Activated T-cell treated with anti-CD3 and anti-CD28 coated beads for 24 hours (primary cell): Measurements from ENCODE around the gene GPATCH3.
A peak's percentile ranks its signal among the peaks of the same experiment; 100 is the strongest.
"Not testable (repeated sequence)": the region's sequence is repeated elsewhere in the genome, so short reads cannot be mapped to it uniquely, and the experiment has no call there.

Experiments used
- DNase-seq: peaks from one replicate; pipeline ENCODE4 v3.0.0-alpha.2; 2020; ENCODE audit warnings: low read depth

GPATCH3 gene

GRCh38 chr1:26913389-26913753 is 13.1 kb upstream of the GPATCH3 start:
- DNase-seq = no peak

- no peak for DNase-seq
Observed at GRCh38 chr1:26912147-26912490, 11.9 kb upstream of the GPATCH3 start.

GRCh38 chr1:26911399-26912146 is 11.3 kb upstream of the GPATCH3 start:
- no peak for DNase-seq

- no peak for DNase-seq
Observed at GRCh38 chr1:26910343-26911160, 10.3 kb upstream of the GPATCH3 start.

DNA sequence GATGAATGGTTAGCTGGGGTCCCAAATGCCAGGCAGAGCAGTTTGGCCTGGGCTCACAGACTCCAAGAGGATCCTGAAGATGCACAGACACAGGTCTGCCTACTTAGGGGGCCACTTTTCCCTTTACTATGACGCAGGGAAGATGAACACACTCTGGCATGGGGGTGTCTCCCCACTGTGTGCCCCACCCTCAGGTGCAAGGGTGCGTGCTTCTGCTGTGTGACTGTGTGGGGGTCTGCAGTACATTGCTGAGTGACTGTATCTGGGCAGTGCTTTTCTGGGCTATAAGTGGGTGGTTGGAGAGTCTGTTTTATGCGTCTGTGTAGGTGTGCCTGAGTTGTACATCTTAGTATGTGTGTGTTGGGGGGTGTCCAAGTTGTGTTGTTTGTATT is 9.7 kb upstream of the GPATCH3 start:
- no peak for DNase-seq

- no peak for DNase-seq
Observed at GRCh38 chr1:26907071-26907917, 7.0 kb upstream of the GPATCH3 start.

DNA sequence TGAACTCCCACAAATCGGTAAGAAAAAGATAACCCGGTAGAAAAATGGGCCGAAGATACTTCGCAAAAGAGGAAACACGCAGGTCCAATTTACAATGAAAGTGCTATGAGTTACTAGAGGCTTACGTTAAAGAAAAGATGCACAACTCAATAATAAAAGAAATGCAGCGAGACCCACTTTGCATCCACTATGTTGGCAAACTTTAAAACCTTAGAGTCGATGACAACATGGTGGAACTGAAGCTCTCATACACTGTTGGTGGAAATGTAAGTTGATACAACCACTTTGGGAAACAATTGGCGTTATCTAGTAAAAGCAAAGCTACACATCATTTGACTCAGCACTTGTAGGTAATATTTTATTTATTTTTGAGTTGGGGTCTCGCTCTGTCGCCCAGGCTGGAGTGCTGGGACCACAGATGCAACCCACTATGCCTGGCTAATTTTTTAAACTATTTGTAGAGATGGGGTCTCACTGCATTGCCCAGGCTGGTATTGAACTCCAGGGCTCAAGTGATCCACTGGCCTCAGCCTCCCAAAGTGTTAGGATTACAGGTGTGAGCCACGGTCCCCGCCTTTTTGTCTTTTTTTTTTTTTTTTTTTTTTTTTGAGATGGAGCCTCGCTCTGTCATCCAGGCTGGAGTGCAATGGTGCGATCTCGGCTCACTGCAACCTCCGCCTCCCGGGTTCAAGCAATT is 696 bp upstream of the GPATCH3 start:
- no peak for DNase-seq

DNA sequence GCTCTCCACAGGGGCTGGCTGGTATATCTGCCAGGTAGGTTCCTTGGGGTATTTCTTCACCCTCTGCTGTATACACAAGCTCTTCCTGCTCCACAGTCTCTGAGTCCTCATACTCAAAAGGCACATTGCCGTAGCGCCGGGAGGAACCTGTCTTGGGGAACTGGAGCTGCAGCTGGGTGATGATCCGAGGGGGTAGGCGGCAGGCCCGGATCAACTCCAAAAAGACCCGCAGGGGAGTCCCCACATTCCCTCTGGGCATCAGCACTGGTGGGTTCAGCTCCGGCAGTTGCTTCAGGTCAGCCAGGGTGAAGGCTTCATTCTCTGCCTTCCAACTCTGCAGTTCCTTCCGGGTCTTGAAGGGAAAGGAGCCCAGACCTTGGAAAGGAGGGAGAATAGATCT is 2.9 kb downstream of the GPATCH3 start:
- no peak for DNase-seq

- no peak for DNase-seq
Observed at GRCh38 chr1:26894263-26894662, 6.0 kb downstream of the GPATCH3 start.

GRCh38 chr1:26890467-26890796 is 9.8 kb downstream of the GPATCH3 start:
- DNase-seq = no peak

DNA sequence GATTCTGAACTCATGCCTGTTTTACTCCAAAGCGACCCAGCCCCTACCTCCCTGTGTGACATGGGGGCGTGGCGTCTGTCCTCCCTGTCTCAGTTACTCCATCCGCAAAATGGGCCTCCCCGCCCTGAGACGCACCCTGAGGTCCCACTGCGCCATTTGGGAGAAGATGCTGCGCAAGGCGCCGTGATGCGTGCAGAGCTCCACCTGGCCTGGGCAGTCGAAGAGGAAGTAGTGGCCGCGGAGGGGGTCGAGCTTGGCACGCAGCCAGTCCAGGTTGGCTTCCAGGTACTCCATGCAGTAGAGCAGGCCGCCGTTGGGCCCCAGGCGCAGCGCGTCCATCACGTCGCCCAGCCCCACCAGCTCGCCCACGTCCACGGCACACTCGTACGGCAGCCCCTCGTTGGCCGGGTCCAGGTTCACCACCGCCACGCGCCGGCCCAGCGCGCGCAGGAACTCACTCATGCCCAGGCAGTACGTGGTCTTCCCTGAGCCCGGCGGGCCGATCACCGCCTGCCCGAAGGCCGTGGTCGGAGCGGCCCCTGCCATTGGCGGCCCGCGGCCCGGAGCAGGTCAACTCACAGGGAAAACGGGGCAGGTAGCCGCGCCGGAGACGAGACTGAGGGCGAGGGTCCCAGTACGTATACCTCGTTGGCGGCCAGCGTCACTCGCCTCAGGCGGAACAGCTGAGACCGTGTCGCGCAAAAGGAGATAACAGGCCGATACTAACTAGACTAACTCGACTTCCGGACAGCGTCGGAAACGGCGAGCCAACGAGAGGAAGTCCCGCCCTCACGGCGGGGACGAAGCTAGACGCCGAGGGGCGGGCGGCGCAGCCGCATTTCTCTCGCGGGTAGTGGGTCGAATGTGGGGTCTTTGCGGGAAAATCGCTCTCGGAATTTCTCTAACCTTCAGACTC is 10.5 kb downstream of the GPATCH3 start, which contains the start of gene GPN2:
TSS of gene GPN2 (minus strand) at position 733 of the 916 bp plus-strand sequence. CDS start at position 546, 187 bp downstream.
- peak; percentile 71 for DNase-seq

DNA sequence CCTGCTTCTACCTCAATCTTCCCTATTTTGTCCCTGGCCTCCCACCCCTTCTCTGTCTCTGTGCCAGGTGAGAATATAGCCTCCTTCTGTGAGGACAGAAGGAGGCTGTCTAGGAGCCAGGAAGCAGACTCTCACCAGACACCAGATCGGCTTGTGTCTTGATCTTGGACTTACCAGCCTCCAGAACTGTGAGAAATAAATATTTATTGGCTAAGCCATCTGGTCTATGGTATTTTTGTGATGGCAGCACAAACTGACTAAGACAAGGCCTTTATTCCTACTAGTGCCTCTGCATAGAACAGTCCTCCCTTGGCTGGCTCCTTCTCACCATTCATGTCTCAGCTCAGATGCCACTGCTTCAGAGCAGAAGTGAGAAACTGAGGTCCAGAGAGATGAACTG is 12.0 kb downstream of the GPATCH3 start:
- no peak for DNase-seq

DNA sequence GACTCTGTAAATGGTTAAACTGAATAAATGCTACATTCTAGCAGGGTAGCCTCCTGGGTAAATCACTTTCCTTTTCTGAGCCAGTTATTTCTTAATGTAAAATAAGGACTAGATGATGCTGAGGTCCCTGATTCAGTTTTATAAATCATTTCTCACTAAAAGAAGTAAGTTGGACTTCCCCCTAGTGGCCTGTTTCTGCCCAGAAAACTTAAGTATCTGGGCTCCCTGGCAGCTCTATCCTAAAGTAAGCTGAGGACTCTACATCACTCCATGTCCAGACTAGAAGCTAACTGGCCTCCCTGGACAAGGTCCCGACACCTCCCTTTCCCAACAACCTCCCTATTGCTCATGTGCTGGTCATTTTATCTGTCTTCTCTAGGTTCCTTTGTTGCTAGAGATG is 13.1 kb downstream of the GPATCH3 start:
- DNase-seq = no peak

DNA sequence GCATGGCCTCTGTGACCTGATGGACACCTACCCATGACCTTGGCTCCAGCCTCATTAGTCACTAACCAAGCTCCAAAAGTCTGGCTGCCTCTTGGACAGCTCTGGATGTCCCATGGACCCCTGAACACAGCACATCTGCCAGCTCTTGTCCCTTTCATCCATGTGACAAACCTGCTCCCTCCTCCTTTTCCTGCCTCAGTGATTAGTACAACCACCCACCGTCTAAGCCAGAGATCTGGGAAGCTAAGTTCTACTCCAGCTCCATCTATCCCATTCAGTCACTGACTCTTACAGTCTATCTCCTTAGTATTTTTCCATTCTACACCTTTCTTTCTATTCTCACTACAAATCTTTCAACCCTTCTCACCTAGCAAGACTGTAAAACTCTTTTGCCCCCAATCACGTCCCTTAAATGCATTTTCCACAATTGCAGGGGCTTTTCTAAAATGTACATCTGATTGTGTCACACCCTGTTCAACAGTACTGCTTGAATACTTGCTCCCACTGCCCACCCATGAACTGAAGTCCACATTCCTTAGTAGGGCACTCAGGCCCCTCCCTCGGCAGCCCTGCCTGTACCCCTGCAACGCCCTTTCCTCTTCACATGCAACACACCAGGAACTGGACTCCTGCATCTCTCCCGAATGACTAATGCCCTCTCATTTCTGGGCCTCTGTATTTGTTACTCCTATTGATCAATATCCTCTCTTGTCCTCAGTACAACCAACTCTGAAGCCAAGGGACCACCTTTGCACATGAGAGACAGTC is 17.4 kb downstream of the GPATCH3 start:
- no peak for DNase-seq

DNA sequence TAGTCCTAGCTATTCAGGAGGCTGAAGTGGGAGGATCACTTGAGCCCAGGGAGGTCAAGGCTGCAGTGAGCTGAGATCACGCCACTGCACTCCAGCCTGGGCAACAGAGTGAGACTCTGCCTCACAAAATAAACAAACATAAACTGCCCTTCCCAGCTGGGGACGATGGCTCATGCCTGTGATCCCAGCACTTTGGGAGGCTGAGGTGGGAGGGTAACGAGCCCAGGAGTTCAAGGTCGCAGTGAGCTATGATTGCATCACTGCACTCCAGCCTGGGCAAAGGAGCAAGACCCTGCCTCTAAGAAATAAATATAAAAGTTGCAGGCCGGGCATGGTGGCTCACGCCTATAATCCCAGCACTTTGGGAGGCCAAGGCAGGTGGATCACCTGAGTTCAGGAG is 18.7 kb downstream of the GPATCH3 start:
- not testable (repeated sequence) for DNase-seq

GRCh38 chr1:26879793-26880192 is 20.5 kb downstream of the GPATCH3 start:
- DNase-seq = no peak

DNA sequence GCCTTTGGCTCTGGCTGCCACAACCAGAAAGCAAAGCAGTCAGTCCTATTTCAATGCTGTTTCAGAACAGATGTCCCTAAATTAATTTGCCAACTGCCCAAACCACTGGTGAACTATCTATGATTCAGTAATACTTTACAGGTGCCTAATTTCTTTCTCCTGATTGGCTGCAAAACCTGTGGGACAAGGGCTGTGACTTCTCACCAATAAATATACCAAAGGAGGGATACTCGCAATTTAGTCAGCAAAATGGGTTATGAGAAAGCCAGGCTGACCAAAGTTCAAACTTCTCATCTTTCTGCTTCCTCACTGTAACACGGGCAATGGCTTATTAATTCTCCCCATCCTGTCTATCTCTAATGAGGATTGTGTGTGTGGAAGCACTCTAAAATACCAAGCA is 22.9 kb downstream of the GPATCH3 start:
- no peak for DNase-seq

- no peak for DNase-seq
Observed at GRCh38 chr1:26874896-26875295, 25.4 kb downstream of the GPATCH3 start.

- not testable (repeated sequence) for DNase-seq
Observed at GRCh38 chr1:26873097-26873496, 27.2 kb downstream of the GPATCH3 start.
